ENCODE measurements around the gene TAF6L. TPM values are rescaled to one million over a fixed set of nuclear protein-coding genes. Genes with fewer than 3 reads are reported as not detected.
"Not testable (repeated sequence)": the region's sequence is repeated elsewhere in the genome, so short reads cannot be mapped to it uniquely, and the experiment has no call there.

The TAF6L gene
- total RNA-seq, 1 donor from 2014 or later = 50.5 TPM

GRCh38 chr11:62810748-62811147 lies 39.6 kb downstream of the TAF6L start:
- H3K4me3 Mint-ChIP-seq = no peak overlapping the region
- no peaks in the 10 kb centered on the region for H3K9me3 Mint-ChIP-seq
- H3K27me3 Mint-ChIP-seq (ENCODE audit: low read depth) = no peaks in the 10 kb centered on the region
- H3K27ac Mint-ChIP-seq (ENCODE audit: unreplicated experiment) = no peak overlapping the region
- DNase-seq (ENCODE audit: low read depth, low spot score) = no peak
- H3K4me1 Mint-ChIP-seq = peaks cover 10% of the 10 kb centered on the region
- TF ChIP-seq CTCF (conservative IDR thresholded peaks at IDR 0.05) = no peak
- H3K36me3 Mint-ChIP-seq (ENCODE audit: low read depth) = no peaks in the 10 kb centered on the region

GRCh38 chr11:62811659-62812058 lies 40.5 kb downstream of the TAF6L start:
- peaks cover under 1% of the 10 kb centered on the region for H3K4me1 Mint-ChIP-seq
- no peak overlapping the region for H3K27ac Mint-ChIP-seq (ENCODE audit: unreplicated experiment)
- no peak for TF ChIP-seq CTCF (conservative IDR thresholded peaks at IDR 0.05)
- H3K9me3 Mint-ChIP-seq = no peaks in the 10 kb centered on the region
- peak overlapping the region; percentile 2 for H3K4me3 Mint-ChIP-seq
- no peaks in the 10 kb centered on the region for H3K36me3 Mint-ChIP-seq (ENCODE audit: low read depth)
- no peak for DNase-seq (ENCODE audit: low read depth, low spot score)
- H3K27me3 Mint-ChIP-seq (ENCODE audit: low read depth) = no peaks in the 10 kb centered on the region

- Mint-ChIP-seq H3K27me3 (ENCODE audit: low read depth) (no peaks in the 10 kb centered on the region), H3K4me1 (no peaks in the 10 kb centered on the region), H3K27ac (ENCODE audit: unreplicated experiment) (no peak overlapping the region), H3K36me3 (ENCODE audit: low read depth) (no peaks in the 10 kb centered on the region), H3K4me3 (no peak overlapping the region), H3K9me3 (no peaks in the 10 kb centered on the region)
- no peak for DNase-seq (ENCODE audit: low read depth, low spot score)
- no peak for TF ChIP-seq CTCF (conservative IDR thresholded peaks at IDR 0.05)
These were observed 45.4 kb downstream of the TAF6L start for GRCh38 chr11:62816557-62816956.

- Mint-ChIP-seq H3K4me1 (no peaks in the 10 kb centered on the region), H3K36me3 (ENCODE audit: low read depth) (no peaks in the 10 kb centered on the region), H3K4me3 (no peak overlapping the region), H3K27me3 (ENCODE audit: low read depth) (no peaks in the 10 kb centered on the region), H3K9me3 (no peaks in the 10 kb centered on the region), H3K27ac (ENCODE audit: unreplicated experiment) (no peak overlapping the region)
- DNase-seq (ENCODE audit: low read depth, low spot score) = no peak
- TF ChIP-seq CTCF (conservative IDR thresholded peaks at IDR 0.05) = no peak
These were observed 45.9 kb downstream of the TAF6L start for GRCh38 chr11:62817129-62817528.

- H3K27me3 Mint-ChIP-seq (ENCODE audit: low read depth) = no peaks in the 10 kb centered on the region
- TF ChIP-seq CTCF (conservative IDR thresholded peaks at IDR 0.05) = no peak
- DNase-seq (ENCODE audit: low read depth, low spot score) = no peak
- H3K36me3 Mint-ChIP-seq (ENCODE audit: low read depth) = peaks cover 11% of the 10 kb centered on the region
- H3K4me3 Mint-ChIP-seq = no peak overlapping the region
- H3K4me1 Mint-ChIP-seq = no peaks in the 10 kb centered on the region
- H3K9me3 Mint-ChIP-seq = no peaks in the 10 kb centered on the region
- H3K27ac Mint-ChIP-seq (ENCODE audit: unreplicated experiment) = peak overlapping the region; percentile 71
These were observed 52.5 kb downstream of the TAF6L start for GRCh38 chr11:62823677-62824076.

- H3K9me3 Mint-ChIP-seq; DNase-seq (ENCODE audit: low read depth, low spot score); H3K27ac Mint-ChIP-seq (ENCODE audit: unreplicated experiment); H3K36me3 Mint-ChIP-seq (ENCODE audit: low read depth); H3K27me3 Mint-ChIP-seq (ENCODE audit: low read depth); H3K4me3 Mint-ChIP-seq: not testable (repeated sequence)
- peaks cover 22% of the 10 kb centered on the region for H3K4me1 Mint-ChIP-seq
These were observed 56.9 kb downstream of the TAF6L start for GRCh38 chr11:62828130-62828529.
